WERI-Rb-1 (cell line): ENCODE data around the gene VPS8.

Source experiments
- DNase-seq: peaks from one replicate; pipeline ENCODE4 v3.0.0-alpha.2; 2020
- H3K27ac ChIP-seq: fragments of 250-450 bp; sonication (Bioruptor Pico); 2 replicates; pipeline ENCODE4 v1.5.1; 2020; ENCODE audit warnings: mild to moderate bottlenecking, moderate library complexity
- H3K27me3 ChIP-seq: fragments of 250-450 bp; sonication (Bioruptor Pico); 2 replicates; pipeline ENCODE4 v1.5.1; 2021; ENCODE audit warnings: mild to moderate bottlenecking, low read depth, moderate library complexity; ENCODE audit not compliant: insufficient read depth, severe bottlenecking
- H3K36me3 ChIP-seq: fragments of 250-450 bp; sonication (Bioruptor Pico); 2 replicates; pipeline ENCODE4 v1.5.1; 2020; ENCODE audit warnings: mild to moderate bottlenecking, moderate library complexity
- H3K4me3 ChIP-seq: 2 replicates; pipeline ENCODE4 v1.5.1; 2011; ENCODE audit warnings: low read depth, mild to moderate bottlenecking, control low read depth, low read length
- H3K9me3 ChIP-seq: fragments of 250-450 bp; sonication (Bioruptor Pico); 2 replicates; pipeline ENCODE4 v1.5.1; 2021; ENCODE audit warnings: mild to moderate bottlenecking, moderate library complexity; ENCODE audit not compliant: severe bottlenecking
- TF ChIP-seq, protein P1 (sequence below): IDR thresholded peaks from 2 replicates; pipeline ENCODE4 v1.5.1; 2011; ENCODE audit warnings: low read depth, mild to moderate bottlenecking, control low read depth, inconsistent platforms, low read length

The VPS8 gene

DNA sequence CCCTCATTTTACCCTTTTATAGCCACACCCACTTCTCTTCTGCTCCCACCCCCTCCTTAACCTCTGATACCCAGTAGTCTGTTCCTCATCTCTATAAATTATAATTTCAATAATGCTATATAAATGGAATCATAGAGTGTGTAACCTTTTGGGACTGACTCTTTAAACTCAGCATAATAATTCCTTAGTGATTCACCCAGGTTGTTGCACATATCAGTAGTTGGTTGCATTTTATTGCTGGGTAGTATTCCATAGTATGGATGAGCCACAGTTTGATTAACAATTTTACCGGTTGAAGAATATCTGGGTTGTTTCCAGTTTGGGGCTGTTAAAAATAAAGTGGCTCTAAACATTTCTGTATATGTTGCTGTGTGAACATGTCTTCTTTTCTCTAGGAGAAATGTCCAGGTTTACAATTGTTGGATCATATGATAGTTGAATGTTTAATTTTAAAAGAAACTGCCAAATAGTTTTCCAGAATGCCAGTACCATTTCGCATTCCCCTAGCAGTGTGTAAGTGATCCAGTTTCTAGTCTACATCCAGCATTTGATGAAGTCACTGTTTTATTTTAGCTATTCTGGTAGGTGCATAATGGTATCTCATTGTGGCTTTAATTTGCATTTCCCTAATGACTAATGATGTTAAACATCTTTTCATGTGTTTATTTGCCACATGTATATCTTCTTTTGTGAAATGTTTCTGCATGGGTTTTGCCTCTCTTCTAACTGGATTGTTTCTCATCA, 68.5 kb downstream of the VPS8 start:
- H3K27me3 ChIP-seq = no peaks in the 10 kb centered on the region
- H3K36me3 ChIP-seq = no peaks in the 10 kb centered on the region; the same call in 1 of the 2 replicates
- DNase-seq = no peak
- no peaks in the 10 kb centered on the region for H3K9me3 ChIP-seq
- no peak overlapping the region for H3K4me3 ChIP-seq
- H3K27ac ChIP-seq = no peak overlapping the region
- TF ChIP-seq, protein P1, sequence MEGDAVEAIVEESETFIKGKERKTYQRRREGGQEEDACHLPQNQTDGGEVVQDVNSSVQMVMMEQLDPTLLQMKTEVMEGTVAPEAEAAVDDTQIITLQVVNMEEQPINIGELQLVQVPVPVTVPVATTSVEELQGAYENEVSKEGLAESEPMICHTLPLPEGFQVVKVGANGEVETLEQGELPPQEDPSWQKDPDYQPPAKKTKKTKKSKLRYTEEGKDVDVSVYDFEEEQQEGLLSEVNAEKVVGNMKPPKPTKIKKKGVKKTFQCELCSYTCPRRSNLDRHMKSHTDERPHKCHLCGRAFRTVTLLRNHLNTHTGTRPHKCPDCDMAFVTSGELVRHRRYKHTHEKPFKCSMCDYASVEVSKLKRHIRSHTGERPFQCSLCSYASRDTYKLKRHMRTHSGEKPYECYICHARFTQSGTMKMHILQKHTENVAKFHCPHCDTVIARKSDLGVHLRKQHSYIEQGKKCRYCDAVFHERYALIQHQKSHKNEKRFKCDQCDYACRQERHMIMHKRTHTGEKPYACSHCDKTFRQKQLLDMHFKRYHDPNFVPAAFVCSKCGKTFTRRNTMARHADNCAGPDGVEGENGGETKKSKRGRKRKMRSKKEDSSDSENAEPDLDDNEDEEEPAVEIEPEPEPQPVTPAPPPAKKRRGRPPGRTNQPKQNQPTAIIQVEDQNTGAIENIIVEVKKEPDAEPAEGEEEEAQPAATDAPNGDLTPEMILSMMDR = no peak

DNA sequence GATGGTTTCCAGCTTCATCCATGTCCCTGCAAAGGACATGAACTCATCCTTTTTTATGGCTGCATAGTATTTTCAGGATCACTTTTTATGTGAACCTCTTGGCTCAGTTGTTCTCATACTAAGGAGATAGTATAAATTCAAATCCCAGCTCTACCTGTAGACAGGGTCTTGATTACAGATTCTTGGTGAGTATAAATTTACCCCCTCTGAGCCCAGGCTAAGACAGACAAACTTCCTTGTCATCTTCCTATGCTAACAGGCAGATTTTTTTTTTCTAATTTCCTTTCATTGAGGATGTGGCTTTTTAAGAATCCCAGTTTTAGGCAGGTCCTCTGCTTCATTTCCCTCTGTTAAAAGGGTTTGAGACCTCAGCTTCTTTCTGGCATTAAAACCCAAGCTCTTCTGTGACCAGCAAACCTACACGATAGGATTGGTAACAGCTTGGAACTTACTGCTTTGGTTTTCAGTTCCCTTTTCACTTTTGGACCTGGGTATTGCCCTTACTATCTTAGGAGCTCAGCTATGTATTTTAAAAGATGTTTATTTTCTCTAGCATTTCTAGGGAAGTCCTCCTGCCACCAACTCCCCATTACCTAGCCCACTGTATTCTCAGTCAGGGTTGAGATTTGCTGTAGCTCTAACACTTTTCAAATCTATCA, 72.5 kb downstream of the VPS8 start:
- no peaks in the 10 kb centered on the region for H3K27me3 ChIP-seq
- H3K36me3 ChIP-seq = no peaks in the 10 kb centered on the region
- no peak overlapping the region for H3K27ac ChIP-seq
- no peaks in the 10 kb centered on the region for H3K9me3 ChIP-seq
- DNase-seq = no peak
- no peak overlapping the region for H3K4me3 ChIP-seq
- TF ChIP-seq, protein P1 = no peak

DNA sequence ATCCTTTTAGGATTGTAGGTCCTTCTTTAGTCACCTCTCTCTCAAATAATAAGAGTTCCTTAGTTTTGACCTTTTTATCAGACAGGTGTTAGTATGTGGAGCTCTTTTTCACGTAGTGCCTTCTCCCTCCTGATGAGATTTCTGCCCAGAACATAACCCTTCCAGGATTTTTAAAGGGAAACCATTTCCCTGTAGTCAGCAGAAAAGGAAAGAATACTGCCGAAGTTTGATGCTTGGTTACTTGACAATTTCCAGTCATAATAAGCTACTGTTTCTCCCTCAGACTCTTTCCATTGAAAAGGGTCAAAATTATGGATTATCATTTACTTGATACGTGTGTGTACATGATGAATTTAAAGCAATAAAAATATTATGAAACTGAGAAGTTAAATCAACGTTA, 73.1 kb downstream of the VPS8 start:
- TF ChIP-seq, protein P1 = no peak
- Histone ChIP-seq H3K4me3 (no peak overlapping the region), H3K27ac (no peak overlapping the region), H3K27me3 (no peaks in the 10 kb centered on the region), H3K36me3 (no peaks in the 10 kb centered on the region), H3K9me3 (no peaks in the 10 kb centered on the region)
- no peak for DNase-seq

DNA sequence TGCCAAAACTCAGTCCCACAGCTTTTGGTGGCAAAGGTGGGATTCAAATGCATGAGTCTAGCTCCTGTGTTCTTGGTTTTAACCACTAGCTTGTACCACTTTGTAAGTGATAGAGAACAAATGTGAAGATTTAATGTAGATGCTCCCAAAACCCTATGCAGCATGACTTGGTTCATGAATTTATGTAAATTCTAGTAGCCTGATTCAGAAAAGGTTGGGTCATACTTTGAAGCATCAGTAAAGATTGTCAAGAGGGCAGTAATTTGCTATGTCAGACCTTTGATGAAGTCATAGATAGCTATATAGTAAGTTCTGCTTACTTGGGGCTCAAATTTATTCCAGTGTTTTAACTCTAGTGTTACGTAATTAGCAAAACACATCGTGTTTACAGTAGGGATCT, 75.6 kb downstream of the VPS8 start:
- Histone ChIP-seq H3K9me3 (no peaks in the 10 kb centered on the region), H3K4me3 (no peak overlapping the region), H3K36me3 (no peaks in the 10 kb centered on the region), H3K27me3 (no peaks in the 10 kb centered on the region), H3K27ac (no peak overlapping the region)
- no peak for DNase-seq
- TF ChIP-seq, protein P1 = no peak

DNA sequence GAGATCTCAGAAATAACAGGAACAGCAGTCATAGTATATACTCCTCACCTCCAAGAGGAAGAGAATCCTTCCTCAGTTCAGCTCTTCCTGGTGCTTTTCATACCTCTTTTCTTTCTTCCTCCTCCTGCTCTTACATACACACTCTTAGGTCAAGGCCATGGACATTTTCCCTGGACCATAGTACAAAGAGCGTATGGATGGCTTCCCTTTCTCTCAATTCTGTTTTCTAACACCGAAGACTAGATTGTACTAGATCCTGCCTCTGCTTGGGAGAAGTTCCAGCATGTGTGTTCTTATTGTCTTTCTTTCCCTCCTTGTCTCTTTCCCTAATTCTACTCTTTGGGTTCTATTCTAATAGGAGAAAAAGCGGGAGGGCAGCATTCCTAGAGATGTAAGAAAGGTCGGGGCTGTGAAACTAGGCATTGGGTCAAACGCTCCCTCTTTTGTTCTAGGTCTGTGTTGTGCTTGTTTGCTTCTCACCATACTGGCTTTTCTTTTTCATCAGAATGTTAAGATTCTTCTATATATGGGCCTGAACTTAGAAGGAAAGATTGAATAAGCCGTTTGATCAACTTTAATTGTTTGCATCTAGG, 77.4 kb downstream of the VPS8 start:
- Histone ChIP-seq H3K27me3 (no peaks in the 10 kb centered on the region), H3K36me3 (no peaks in the 10 kb centered on the region), H3K27ac (no peak overlapping the region), H3K4me3 (no peak overlapping the region), H3K9me3 (no peaks in the 10 kb centered on the region)
- DNase-seq = no peak
- TF ChIP-seq, protein P1 = no peak
